HCT116 (cell line): ENCODE measurements around the gene GUCA2A. TPM values are rescaled to one million over a fixed set of nuclear protein-coding genes. Genes with fewer than 3 reads are reported as not detected.

Experiments
- ATAC-seq: fragments of 200-7000 bp; cut with Tn5 transposase; 2 replicates; pipeline ENCODE4 v1.9.1; 2020; ENCODE audit warnings: mild to moderate bottlenecking, moderate library complexity
- BruUV-seq: library from RNA; stranded (reverse); fragments of 400-500 nt; replicated peaks from 2 replicates; lab custom pipeline; 2021; lab: Mats Ljungman, UMichigan
- CTCF ChIA-PET: fragments of 300-600 bp; sonication (Branson Sonifier 250); formaldehyde crosslinking; loops from one replicate; lab custom pipeline; 2021; ENCODE audit warnings: antibody characterized with exemption; lab: Charles Lee
- POLR2A ChIA-PET: fragments of 300-600, 350-600 bp; sonication (Branson Sonifier 250); formaldehyde crosslinking; loops from one replicate; lab custom pipeline; 2021; ENCODE audit warnings: antibody characterized with exemption; lab: Charles Lee
- RAD21 ChIA-PET, 2 experiments: fragments of 300-600 bp; sonication (Branson Sonifier 250); formaldehyde crosslinking; loops; one replicate each; lab custom pipeline; 2023; ENCODE audit warnings: low total read pairs in 2 of 2; ENCODE audit not compliant: uncharacterized antibody in 2 of 2, unreplicated experiment in 2 of 2, low non-redundant PET in 1 of 2; lab: Charles Lee
- DNase-seq: peaks from one replicate; pipeline ENCODE4 v3.0.0-alpha.2; 2010; ENCODE audit warnings: low read depth, low spot score
- H2AFZ ChIP-seq: fragments of 200-600 bp; shearing (Covaris generic), sonication (generic); 2 replicates; pipeline ENCODE4 v1.6.1; 2017; ENCODE audit warnings: low read depth, mixed run types, mixed read lengths, antibody characterized with exemption, low read length; ENCODE audit not compliant: poor library complexity, severe bottlenecking
- H3K27ac ChIP-seq: 2 replicates; pipeline ENCODE4 v1.5.1; 2012; ENCODE audit warnings: low read depth, low read length
- H3K27me3 ChIP-seq: fragments of 200-600 bp; sonication (generic); 2 replicates; pipeline ENCODE4 v1.6.1; 2016; ENCODE audit warnings: mixed run types, low read length, mixed read lengths; ENCODE audit not compliant: insufficient read depth
- H3K36me3 ChIP-seq, 2 experiments: fragments of 200-500 bp in 1 of 2; fragments of 200-600 bp in 1 of 2; sonication (Bioruptor generic) in 1 of 2; sonication (generic) in 1 of 2; 2 replicates each; pipeline versions ENCODE4 v1.5.1 to v1.6.1; 2014 to 2016; ENCODE audit warnings: low read length in 2 of 2, inconsistent platforms in 1 of 2, mixed read lengths in 1 of 2, mixed run types in 1 of 2; ENCODE audit not compliant: insufficient read depth in 2 of 2, control insufficient read depth in 1 of 2
- H3K4me1 ChIP-seq, 2 experiments: fragments of 200-600 bp in 1 of 2; sonication (generic) in 1 of 2; 2 replicates each; pipeline versions ENCODE4 v1.5.1 to v1.6.1; 2012 to 2017; ENCODE audit warnings: low read length in 2 of 2, inconsistent platforms in 1 of 2, mild to moderate bottlenecking in 1 of 2, mixed read lengths in 1 of 2, mixed run types in 1 of 2, moderate library complexity in 1 of 2; ENCODE audit not compliant: insufficient read depth in 2 of 2, control insufficient read depth in 1 of 2
- H3K4me2 ChIP-seq: fragments of 200-600 bp; sonication (generic); 2 replicates; pipeline ENCODE4 v1.6.1; 2017; ENCODE audit warnings: mixed run types, low read length, mixed read lengths
- H3K4me3 ChIP-seq, 2 experiments: fragments of 200-600 bp in 1 of 2; sonication (generic) in 1 of 2; replicated peaks in 1 of 2; 2 replicates each; pipeline ENCODE4 v1.5.1; 2011 to 2016; ENCODE audit warnings: low read length in 2 of 2, control low read depth in 1 of 2, low read depth in 1 of 2, mild to moderate bottlenecking in 1 of 2, mixed read lengths in 1 of 2, mixed run types in 1 of 2
- H3K79me2 ChIP-seq: fragments of 200-600 bp; sonication (generic); 2 replicates; pipeline ENCODE4 v1.6.1; 2017; ENCODE audit warnings: mild to moderate bottlenecking, mixed run types, low read length, moderate library complexity, mixed read lengths; ENCODE audit not compliant: insufficient read depth
- H3K9ac ChIP-seq: fragments of 200-600 bp; sonication (generic); 2 replicates; pipeline ENCODE4 v1.6.1; 2016; ENCODE audit warnings: low read length, mixed read lengths
- H3K9me2 ChIP-seq: fragments of 200-600 bp; sonication (generic), shearing (Covaris generic); 2 replicates; pipeline ENCODE4 v1.6.1; 2017; ENCODE audit warnings: mixed run types, mild to moderate bottlenecking, moderate library complexity; ENCODE audit not compliant: insufficient read depth
- H3K9me3 ChIP-seq, 2 experiments: fragments of 200-500 bp in 1 of 2; fragments of 200-600 bp in 1 of 2; sonication (Bioruptor generic) in 1 of 2; sonication (generic) in 1 of 2; 2 replicates each; pipeline ENCODE4 v1.6.1; 2014 to 2017; ENCODE audit warnings: low read length in 2 of 2, mixed read lengths in 2 of 2, inconsistent platforms in 1 of 2, low read depth in 1 of 2, mild to moderate bottlenecking in 1 of 2, mixed run types in 1 of 2, moderate library complexity in 1 of 2; ENCODE audit not compliant: control insufficient read depth in 1 of 2, insufficient read depth in 1 of 2
- H4K20me1 ChIP-seq: fragments of 200-600 bp; sonication (generic), shearing (Covaris generic); 2 replicates; pipeline ENCODE4 v1.6.1; 2017; ENCODE audit warnings: mixed run types, mild to moderate bottlenecking, moderate library complexity; ENCODE audit not compliant: insufficient read depth
- CBX3 ChIP-seq: IDR thresholded peaks from 2 replicates; pipeline ENCODE4 v1.6.1; 2012; ENCODE audit warnings: low read depth
- CEBPB ChIP-seq: IDR thresholded peaks from 2 replicates; pipeline ENCODE4 v1.6.1; 2012; ENCODE audit warnings: low read depth
- CTCF ChIP-seq, 3 experiments: fragments of 200-600 bp in 1 of 3; sonication (generic) in 1 of 3; IDR thresholded peaks in 2 of 3; conservative IDR thresholded peaks in 1 of 3; 2 replicates each; pipeline ENCODE4 v1.5.1; 2012 to 2017; ENCODE audit warnings: low read depth in 2 of 3, low read length in 2 of 3, antibody characterized with exemption in 1 of 3, borderline replicate concordance in 1 of 3, control low read depth in 1 of 3, mild to moderate bottlenecking in 1 of 3, mixed read lengths in 1 of 3, mixed run types in 1 of 3, moderate library complexity in 1 of 3; ENCODE audit not compliant: insufficient read depth in 1 of 3
- EGR1 ChIP-seq: IDR thresholded peaks from 2 replicates; pipeline ENCODE4 v1.6.1; 2012; ENCODE audit warnings: low read depth
- EZH2phosphoT487 ChIP-seq: fragments of 200-600 bp; IDR thresholded peaks from 2 replicates; pipeline ENCODE4 v1.6.1; 2018; ENCODE audit warnings: antibody characterized with exemption, borderline replicate concordance
- POLR2A ChIP-seq: IDR thresholded peaks from 2 replicates; pipeline ENCODE4 v1.7.0; 2011; ENCODE audit warnings: borderline replicate concordance; ENCODE audit not compliant: insufficient read depth, insufficient read length; ENCODE audit errors: extremely low read depth
- POLR2AphosphoS5 ChIP-seq: IDR thresholded peaks from 2 replicates; pipeline ENCODE4 v1.6.1; 2011; ENCODE audit warnings: mild to moderate bottlenecking, low read depth, low read length, moderate library complexity
- SIN3A ChIP-seq: IDR thresholded peaks from 2 replicates; pipeline ENCODE4 v1.6.1; 2012; ENCODE audit warnings: low read depth
- SRF ChIP-seq: IDR thresholded peaks from 2 replicates; pipeline ENCODE4 v1.6.1; 2012; ENCODE audit warnings: low read depth
- TCF7L2 ChIP-seq: IDR thresholded peaks from 2 replicates; pipeline ENCODE4 v1.7.0; 2011; ENCODE audit warnings: borderline replicate concordance, inconsistent platforms; ENCODE audit not compliant: insufficient read depth, insufficient read length; ENCODE audit errors: extremely low read depth
- YY1 ChIP-seq: IDR thresholded peaks from 2 replicates; pipeline ENCODE4 v1.6.1; 2011; ENCODE audit warnings: low read length, low read depth, moderate library complexity, mild to moderate bottlenecking; ENCODE audit not compliant: insufficient replicate concordance; ENCODE audit errors: extremely low read depth
- ZBTB33 ChIP-seq: IDR thresholded peaks from 2 replicates; pipeline ENCODE4 v1.6.1; 2011; ENCODE audit warnings: mild to moderate bottlenecking, low read length, moderate library complexity; ENCODE audit not compliant: insufficient replicate concordance; ENCODE audit errors: extremely low read depth
- ZFX ChIP-seq: fragments of 450-650 bp; IDR thresholded peaks from 2 replicates; pipeline ENCODE4 v1.6.1; 2017
- intact Hi-C: fragments of 100-400 bp; cut with micrococcal nuclease; formaldehyde crosslinking; loops from 2 replicates; pipeline ENCODE4 v1.10.0; 2022
- total RNA-seq: library from RNA; stranded (reverse); gene quantifications from one replicate; pipeline ENCODE4 v1.2.1, GENCODE V29; 2021; ENCODE audit not compliant: unreplicated experiment
- TF ChIP-seq, protein P1 (sequence below): IDR thresholded peaks from 2 replicates; pipeline ENCODE4 v1.6.1; 2012
- TF ChIP-seq, protein P2 (sequence below): IDR thresholded peaks from 2 replicates; pipeline ENCODE4 v1.6.1; 2012
- TF ChIP-seq, protein P3 (sequence below): IDR thresholded peaks from 2 replicates; pipeline ENCODE4 v1.6.1; 2012; ENCODE audit warnings: low read depth

The GUCA2A gene
- total RNA-seq, 1 experiment from 2014 or later, result not detected

DNA sequence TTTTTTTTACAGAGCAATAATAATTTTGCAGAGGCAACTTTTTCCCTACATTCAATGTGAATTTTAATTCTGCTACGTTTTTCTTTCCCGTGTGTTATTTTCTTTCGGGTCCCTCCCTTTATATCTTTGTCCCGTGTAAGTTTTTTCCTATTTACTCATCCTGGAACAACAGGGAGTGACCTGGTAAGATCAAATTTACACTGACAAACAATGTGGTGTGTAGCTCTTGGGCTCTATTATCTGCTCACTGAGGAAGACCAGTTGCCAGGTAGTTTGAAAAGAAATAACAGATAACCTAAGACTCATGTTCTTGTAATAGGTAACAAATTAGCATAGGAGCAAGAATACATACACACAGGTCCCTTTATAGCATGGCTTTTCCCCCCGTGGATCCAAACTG, 33.7 kb upstream of the GUCA2A start:
- no peaks in the 10 kb centered on the region for H3K9me2 ChIP-seq
- no peak for TF ChIP-seq SRF
- no peak for TF ChIP-seq ZFX
- no peak for TF ChIP-seq ZBTB33
- no peak for TF ChIP-seq TCF7L2
- no peak for TF ChIP-seq CEBPB
- TF ChIP-seq YY1, result no peak
- TF ChIP-seq, protein P1, sequence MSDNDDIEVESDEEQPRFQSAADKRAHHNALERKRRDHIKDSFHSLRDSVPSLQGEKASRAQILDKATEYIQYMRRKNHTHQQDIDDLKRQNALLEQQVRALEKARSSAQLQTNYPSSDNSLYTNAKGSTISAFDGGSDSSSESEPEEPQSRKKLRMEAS, result no peak
- TF ChIP-seq CBX3, result no peak
- TF ChIP-seq EGR1, result no peak
- TF ChIP-seq CTCF (IDR thresholded peaks at IDR 0.05 in 2 of 3, conservative IDR thresholded peaks at IDR 0.05 in 1 of 3; ENCODE audit: borderline replicate concordance in 1 of 3, insufficient read depth in 1 of 3, low read depth in 2 of 3, low read length in 2 of 3), result no peak
- no peak for TF ChIP-seq POLR2A
- TF ChIP-seq, protein P2, sequence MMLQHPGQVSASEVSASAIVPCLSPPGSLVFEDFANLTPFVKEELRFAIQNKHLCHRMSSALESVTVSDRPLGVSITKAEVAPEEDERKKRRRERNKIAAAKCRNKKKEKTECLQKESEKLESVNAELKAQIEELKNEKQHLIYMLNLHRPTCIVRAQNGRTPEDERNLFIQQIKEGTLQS, result no peak
- no peak for TF ChIP-seq SIN3A
- no peak for TF ChIP-seq EZH2phosphoT487
- TF ChIP-seq POLR2AphosphoS5, result no peak
- TF ChIP-seq, protein P3, sequence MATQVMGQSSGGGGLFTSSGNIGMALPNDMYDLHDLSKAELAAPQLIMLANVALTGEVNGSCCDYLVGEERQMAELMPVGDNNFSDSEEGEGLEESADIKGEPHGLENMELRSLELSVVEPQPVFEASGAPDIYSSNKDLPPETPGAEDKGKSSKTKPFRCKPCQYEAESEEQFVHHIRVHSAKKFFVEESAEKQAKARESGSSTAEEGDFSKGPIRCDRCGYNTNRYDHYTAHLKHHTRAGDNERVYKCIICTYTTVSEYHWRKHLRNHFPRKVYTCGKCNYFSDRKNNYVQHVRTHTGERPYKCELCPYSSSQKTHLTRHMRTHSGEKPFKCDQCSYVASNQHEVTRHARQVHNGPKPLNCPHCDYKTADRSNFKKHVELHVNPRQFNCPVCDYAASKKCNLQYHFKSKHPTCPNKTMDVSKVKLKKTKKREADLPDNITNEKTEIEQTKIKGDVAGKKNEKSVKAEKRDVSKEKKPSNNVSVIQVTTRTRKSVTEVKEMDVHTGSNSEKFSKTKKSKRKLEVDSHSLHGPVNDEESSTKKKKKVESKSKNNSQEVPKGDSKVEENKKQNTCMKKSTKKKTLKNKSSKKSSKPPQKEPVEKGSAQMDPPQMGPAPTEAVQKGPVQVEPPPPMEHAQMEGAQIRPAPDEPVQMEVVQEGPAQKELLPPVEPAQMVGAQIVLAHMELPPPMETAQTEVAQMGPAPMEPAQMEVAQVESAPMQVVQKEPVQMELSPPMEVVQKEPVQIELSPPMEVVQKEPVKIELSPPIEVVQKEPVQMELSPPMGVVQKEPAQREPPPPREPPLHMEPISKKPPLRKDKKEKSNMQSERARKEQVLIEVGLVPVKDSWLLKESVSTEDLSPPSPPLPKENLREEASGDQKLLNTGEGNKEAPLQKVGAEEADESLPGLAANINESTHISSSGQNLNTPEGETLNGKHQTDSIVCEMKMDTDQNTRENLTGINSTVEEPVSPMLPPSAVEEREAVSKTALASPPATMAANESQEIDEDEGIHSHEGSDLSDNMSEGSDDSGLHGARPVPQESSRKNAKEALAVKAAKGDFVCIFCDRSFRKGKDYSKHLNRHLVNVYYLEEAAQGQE, result no peak
- POLR2A ChIA-PET, result no interaction called here
- no TSS peak for BruUV-seq
- no peak overlapping the region for H3K27ac ChIP-seq
- peaks cover 9% of the 10 kb centered on the region; the same call in 1 of the 2 replicates for H3K79me2 ChIP-seq
- no peaks in the 10 kb centered on the region for H3K27me3 ChIP-seq
- no peak overlapping the region for H3K9ac ChIP-seq
- H4K20me1 ChIP-seq, result no peaks in the 10 kb centered on the region
- H3K9me3 ChIP-seq, result no peaks in the 10 kb centered on the region
- H2AFZ ChIP-seq, result no peak overlapping the region
- intact Hi-C loops, result no loop called here
- H3K4me3 ChIP-seq, result no peak overlapping the region
- no peak for ATAC-seq
- RAD21 ChIA-PET, result no interaction called here
- peaks cover 0 to 4% of the 10 kb centered on the region in 2 experiments; a peak in 2 of 4 replicates for H3K36me3 ChIP-seq
- H3K4me1 ChIP-seq, result no peaks in the 10 kb centered on the region
- no peak overlapping the region for H3K4me2 ChIP-seq
- no peak for DNase-seq
- CTCF ChIA-PET, result no interaction called here
